Posterior vena cava (tissue), 2 donors: ENCODE data around the gene OSER1. TPM values are rescaled to one million over a fixed set of nuclear protein-coding genes. Genes with fewer than 3 reads are reported as not detected.
"Not testable (repeated sequence)": the region's sequence is repeated elsewhere in the genome, so short reads cannot be mapped to it uniquely, and the experiment has no call there.

Source experiments
- DNase-seq: peaks from one replicate; pipeline ENCODE4 v3.0.0-alpha.2; 2020; ENCODE audit warnings: low spot score
- intact Hi-C, 2 donors: fragments of 100-400 bp; cut with DNase I; formaldehyde crosslinking; loops; one replicate each; pipeline versions ENCODE4 v1.14.1 to v1.14.2; 2022 to 2023
- long read RNA-seq, 2 donors: library from polyadenylated mRNA; unstranded; transcript quantifications; one replicate each; pipeline ENCODE4 v2.0.0, GENCODE V29; 2020 to 2021
- total RNA-seq, 2 donors: library from RNA; stranded (reverse); fragmentation: NEBNext Ultra II Directional; extraction: Animal tissue kit (Norgen Biotek cat#: 25700); gene quantifications; one replicate each; pipeline ENCODE4 v1.2.1, GENCODE V29; 2021
- donor health status: DM: yes; HTN: yes; CAD: no.
- donor health status: DM: yes; HTN: yes; CAD: no.

OSER1 gene
- total RNA-seq, result 10 to 100 TPM; 24.3 to 27.3 TPM
- long read RNA-seq, donor 1, transcript OSER1-201 (4 exons, 1,572 nt), result major isoform, 12 of 14 reads
- long read RNA-seq, donor 1, partial matches to known transcripts, result 0 of 14 reads
- long read RNA-seq, donor 1, other reads (novel, unspliced or antisense), result 2 of 14 reads
- long read RNA-seq, donor 2, transcript OSER1-201 (4 exons, 1,572 nt), result major isoform, 68 of 79 reads
- long read RNA-seq, donor 2, partial matches to known transcripts, result 2 of 79 reads
- long read RNA-seq, donor 2, other reads (novel, unspliced or antisense), result 9 of 79 reads

DNA sequence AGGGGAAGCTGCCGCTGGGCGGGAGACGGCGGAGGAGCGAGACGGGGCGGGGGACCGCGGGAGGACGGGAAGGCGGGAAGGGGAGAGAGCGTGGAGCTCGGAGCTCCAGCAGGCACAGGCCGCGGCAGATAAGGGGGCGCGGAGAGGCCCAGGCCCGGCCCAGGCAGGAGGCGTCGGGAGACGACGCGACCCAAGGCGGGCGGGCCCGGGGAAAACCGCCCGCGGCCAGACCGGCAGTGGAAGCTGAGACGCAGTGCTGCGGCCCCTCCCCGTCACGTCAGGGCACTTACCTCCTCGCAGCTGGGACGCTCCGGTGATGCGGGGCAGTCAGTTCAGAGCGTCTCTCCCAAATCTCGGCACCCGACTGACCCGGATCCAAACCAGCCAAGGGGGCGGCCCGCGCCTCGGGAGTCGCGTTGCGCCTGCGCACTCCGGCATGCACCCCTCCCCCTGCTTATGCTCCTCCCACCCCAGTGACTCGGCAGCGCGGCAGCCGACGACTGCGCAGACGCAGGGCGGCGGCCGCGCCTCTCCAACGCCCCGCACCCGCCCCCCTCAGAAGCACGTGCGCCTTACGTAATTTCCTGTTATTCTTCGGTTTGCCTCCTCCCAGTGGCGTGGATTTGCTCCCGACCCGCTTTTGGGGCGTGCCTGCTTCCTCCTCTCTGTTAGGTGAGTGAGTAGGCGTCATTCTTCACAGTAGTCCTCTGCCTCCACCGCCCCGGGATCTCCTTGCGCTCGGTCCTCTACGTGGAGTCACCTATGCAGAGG is at the start of gene OSER1:
Gene OSER1 (minus strand): TSS at position 366 of the 771 bp plus-strand sequence. CDS start 3,814 bp downstream, outside the sequence.
- intact Hi-C loops, result loop anchor here in 1 of 2 donors (10.0 kb wide), 1 partner anchor 104 kb away; the partner anchor contains the start of gene FITM2

DNA sequence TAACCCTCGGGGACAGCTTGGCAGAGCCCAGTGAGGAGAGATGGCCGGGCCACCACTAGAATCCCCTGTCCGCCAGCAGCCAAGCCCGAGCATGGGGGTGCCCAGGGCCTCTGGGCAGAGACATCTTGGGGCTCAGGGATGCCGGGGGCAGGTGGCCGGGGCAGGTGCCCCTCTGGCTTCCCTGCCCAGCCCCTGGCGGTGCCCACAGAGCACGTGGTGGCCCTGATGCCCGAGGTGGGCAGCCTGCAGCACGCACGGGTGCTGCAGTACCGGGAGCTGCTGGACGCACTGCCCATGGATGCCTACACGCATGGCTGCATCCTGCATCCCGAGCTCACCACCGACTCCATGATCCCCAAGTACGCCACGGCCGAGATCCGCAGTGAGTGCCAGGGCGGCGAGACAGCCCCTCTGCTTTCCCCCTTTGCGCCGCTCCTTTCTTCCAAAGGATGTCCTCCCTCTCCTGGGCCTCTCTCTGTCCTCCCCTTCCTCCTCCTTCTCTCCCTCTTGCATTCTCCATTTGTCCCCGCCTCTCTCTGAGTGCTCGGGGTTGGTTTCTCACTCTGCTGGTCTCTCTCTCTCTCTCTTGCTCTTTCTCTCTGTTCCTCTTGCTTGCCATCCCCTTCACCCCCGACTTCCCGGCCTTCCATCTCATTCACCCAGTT is 47.8 kb upstream of the OSER1 start:
- intact Hi-C loops, result loop anchor here in 1 of 2 donors (10.0 kb wide), 1 partner anchor 916 kb away; the partner anchor contains the start of gene PI3
- no peak for DNase-seq

More for the DNA sequence above, at the start of gene OSER1:
- peak; percentile 99 for DNase-seq

DNA sequence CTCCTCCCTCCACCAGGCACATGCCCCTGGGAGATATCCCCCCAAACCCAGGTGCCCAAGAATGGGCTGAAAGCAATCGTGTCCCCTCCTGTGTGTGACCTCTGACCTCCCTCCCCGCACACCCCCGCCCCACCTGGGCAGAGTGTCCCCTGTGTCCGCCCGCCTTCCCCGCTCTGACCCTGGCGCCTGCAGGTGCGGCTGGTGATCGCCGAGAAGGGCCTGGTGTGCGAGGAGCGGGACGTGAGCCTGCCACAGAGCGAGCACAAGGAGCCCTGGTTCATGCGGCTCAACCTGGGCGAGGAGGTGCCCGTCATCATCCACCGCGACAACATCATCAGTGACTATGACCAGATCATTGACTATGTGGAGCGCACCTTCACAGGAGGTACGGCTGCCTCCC is 46.4 kb upstream of the OSER1 start:
- DNase-seq, result no peak
- intact Hi-C loops, result loop anchor here in 1 of 2 donors (10.0 kb wide), 1 partner anchor 918 kb away; the partner anchor contains the start of gene PI3

DNA sequence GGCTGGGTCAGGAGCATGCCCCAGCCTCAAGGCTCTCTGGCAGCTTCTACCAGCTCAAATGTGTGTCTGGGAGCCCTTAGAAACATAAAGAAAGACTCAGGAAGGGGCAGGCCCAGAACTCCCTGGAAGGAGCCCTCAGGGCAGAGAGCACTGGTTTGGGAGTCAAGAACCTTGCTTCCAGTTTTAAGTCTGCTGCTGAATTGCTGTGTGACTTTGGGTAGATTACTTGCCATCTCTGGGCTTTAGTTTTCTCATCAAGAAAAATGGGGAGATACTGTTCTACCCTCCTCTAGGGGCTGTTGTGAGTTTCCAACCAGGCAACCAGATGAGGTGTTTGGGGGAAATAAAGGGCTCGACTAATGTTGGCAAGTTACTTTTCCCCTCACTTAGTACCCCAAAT is 45.4 kb upstream of the OSER1 start:
- no peak for DNase-seq
- intact Hi-C loops, result loop anchor here in 1 of 2 donors (10.0 kb wide), 1 partner anchor 919 kb away; the partner anchor contains the start of gene PI3

DNA sequence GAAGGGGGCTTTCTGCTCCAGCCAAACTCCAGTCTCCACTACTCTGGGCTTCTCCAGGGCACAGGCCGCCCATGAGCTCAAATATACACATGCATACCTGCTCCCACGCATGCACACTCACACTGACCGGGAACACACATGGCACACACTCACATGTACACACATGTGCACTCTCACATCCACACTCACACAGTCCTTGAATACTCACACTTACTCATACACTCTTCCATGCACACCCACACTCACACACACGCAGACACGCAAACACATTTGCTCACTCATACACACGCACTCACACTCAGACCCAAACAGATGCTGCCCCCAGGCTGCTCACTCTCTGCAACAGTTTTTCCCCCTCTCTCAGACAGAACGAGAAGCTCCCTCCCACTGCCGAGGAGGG is 43.5 kb upstream of the OSER1 start:
- DNase-seq, result no peak
- intact Hi-C loops, result loop anchor here in 1 of 2 donors (10.0 kb wide), 1 partner anchor 921 kb away; the partner anchor contains the start of gene PI3

DNA sequence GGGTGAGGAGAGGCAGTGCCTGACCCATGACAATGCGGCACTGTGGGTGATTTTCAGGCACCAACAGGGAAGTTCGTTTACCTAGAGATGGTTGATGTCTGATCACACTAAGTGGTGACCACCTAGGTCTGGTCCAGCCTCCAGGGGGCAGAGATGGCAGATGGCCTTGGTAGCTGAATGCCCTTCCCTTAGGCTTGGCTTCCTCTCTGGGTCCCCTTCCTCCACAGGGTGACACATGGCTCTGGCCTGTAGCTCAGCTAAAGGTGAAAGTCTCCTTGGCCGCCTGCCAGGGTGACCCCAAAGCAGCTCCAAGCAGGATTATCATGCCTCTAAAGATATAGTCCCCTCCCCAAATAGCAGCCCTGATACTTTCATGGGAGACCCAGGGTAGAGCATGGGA is 43.0 kb upstream of the OSER1 start:
- no peak for DNase-seq
- intact Hi-C loops, result loop anchor here in 1 of 2 donors (10.0 kb wide), 1 partner anchor 921 kb away; the partner anchor contains the start of gene PI3

DNA sequence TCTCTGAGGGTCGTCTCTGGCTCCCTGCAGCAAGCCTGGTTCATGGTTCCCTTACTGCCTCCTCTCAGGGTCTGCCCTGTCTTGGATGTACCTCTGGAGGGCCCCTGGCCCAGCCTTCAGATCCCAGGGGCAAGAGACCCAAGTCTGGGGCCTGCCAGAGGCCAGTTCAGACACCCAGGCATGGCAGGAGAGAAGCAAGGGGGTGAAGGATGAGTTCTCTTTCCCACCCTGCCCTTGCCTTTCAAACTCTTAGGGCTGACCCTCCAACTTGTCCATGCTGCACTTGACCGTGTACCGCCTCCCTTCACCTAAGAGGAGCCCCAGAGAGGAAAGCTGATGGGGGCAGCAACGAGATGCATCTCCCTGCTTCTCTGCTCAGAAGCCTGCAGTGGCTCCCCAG is 40.7 kb upstream of the OSER1 start:
- intact Hi-C loops, result loop anchor here in 1 of 2 donors (10.0 kb wide), 1 partner anchor 924 kb away; the partner anchor contains the start of gene PI3
- DNase-seq, result no peak

DNA sequence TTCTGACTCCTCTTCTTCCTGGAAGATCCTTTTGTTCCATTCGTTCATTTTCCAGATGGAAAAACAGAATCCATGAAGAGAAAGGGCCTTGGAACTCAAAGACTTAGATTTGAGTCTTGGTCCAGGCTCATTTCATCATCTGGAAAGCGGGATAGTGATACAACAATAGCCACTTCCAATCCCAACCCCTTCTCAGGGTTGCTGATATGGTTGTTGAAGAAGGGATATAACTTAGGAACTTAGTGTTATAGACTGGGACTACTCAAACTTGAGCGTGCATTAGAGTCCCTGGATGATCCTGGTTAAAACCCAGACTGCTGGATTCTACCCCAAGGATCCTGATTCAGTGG is 37.8 kb upstream of the OSER1 start:
- no peak for DNase-seq
- intact Hi-C loops, result no loop called here

DNA sequence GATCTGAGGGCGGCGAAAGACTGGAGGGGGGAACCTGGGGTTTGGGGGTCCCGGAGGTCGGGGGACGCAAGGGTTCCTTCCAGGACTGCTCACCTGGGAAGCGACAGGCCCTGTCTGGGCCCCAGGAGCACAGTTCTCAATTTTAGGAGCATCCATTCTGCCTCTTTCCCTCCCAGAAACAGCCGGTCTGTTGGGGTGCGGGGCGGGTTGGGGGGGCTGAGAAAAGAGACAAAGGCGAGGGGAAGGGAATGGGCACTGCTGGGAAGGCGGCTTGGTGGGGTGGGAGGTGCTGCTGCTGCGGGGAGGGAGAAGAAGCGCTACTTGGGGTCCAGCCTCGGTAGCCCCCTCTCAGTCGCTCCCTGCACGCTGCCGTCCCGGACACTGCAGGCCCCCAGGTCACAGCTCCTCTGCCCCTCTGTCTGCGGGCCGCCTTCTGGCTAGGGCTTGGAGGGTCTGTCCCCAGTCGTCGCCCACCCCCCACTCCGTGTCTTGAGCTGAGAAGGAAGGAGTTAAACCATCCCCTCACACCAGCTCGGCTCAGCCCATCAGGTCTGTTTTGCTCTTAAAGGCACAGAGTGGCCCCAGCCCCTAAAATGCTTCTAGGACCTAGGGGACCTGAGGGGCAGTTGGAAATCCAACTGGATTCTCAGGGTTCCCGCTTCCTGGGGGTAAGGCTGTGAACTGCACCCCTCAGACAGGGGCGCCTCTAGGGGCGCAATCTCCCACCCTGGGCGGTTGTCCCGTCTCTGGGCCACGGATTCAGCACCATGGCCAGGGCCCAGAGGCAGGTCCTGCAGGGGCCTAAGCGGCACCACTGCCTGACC is 37.2 kb upstream of the OSER1 start:
- intact Hi-C loops, result no loop called here
- peak; percentile 80 for DNase-seq

DNA sequence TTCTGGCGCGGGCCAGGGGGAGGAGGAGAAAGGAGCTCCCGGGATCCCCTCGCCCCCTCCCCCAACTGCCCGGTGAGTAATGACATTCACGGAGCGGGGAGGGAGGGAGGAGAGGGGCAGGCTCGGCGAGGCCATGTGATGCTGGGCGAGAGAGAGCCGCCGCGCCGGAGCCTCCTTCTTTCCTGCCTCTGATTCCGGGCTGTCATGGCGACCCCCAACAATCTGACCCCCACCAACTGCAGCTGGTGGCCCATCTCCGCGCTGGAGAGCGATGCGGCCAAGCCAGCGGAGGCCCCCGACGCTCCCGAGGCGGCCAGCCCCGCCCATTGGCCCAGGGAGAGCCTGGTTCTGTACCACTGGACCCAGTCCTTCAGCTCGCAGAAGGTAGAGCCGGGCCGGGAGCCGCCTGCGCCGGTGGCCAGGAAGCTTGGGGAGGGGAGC is 36.6 kb upstream of the OSER1 start, which contains the start of gene GDAP1L1:
Gene GDAP1L1 (plus strand): TSS at position 178 of the 441 bp plus-strand sequence. CDS start 27 bp downstream, at position 205.
- intact Hi-C loops, result no loop called here
- no peak for DNase-seq

DNA sequence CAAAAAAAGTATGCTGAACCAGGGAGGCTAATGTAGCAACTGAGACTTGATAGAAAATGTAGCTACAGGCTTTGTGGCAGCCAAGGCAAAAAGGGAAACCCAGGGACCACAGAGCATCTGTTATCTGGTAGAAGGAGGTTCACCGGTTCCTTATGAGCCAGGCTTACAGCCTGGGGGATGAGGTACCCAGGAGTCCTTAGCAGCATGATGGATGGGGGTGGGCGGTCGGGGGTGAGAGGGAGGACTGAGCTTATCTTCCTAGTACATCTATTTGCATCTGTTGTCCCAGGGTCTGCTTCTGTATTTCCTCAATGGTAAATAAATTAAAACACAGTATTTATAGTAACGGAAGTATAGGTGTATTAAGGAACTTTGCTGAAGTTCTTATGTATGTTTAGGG is 35.4 kb upstream of the OSER1 start:
- DNase-seq, result no peak
- intact Hi-C loops, result no loop called here

DNA sequence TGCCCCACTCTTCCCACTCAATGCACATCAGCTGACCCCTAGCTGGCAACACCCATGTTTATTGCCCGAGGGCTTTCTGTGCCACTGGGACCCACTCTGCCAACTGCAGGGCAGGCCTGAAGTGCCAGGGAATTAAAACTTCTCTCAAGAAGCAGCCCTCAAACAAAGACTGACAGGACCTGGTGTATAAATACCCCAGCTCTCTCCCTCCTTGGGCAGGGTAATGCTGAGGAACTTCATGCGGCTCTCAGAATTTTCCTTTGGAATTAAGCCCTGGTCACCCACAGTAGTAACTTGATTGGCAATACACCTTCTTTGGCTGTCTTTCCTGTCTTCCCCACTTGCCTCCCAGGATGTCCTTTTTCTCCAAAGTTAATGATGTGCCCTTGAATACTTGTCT is 31.2 kb upstream of the OSER1 start:
- no peak for DNase-seq
- intact Hi-C loops, result no loop called here

DNA sequence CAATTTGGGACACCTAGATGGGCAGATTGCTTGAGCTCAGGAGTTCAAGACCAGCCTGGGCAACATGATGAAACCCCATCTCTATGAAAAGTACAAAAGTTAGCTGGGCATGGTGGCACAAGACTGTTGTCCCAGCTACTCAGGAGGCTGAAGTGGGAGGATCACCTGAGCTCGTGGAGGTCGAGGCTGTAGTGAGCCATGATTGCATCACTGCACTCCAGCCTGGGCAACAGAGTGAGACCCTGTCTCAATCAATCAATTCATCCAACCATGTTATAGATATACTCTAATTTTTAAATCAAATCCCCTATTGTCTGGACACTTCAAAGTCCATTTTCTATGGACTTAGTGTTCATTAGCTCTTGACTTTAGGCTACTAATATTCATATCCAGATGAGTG is 26.3 kb upstream of the OSER1 start:
- DNase-seq, intact Hi-C loops: not testable (repeated sequence)

DNA sequence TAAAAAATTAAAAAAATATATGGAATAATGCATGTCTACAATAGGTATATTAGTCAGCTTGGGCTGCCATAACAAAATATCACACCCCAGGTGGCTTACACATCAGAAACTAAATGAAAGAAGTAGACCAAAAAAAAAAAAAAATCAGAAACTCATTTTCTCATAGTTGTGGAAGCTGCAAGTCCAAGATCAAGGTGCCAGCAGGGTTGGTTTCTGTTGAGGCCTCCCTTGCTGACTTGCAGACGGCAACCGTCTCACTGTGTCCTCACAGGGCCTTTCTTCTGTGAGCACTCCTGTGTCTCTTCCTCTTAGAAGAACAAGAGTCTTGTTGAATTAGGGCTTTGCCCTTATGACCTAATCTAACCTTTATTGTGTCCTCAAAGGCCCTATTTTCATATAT is 25.1 kb upstream of the OSER1 start:
- no peak for DNase-seq
- intact Hi-C loops, result no loop called here

DNA sequence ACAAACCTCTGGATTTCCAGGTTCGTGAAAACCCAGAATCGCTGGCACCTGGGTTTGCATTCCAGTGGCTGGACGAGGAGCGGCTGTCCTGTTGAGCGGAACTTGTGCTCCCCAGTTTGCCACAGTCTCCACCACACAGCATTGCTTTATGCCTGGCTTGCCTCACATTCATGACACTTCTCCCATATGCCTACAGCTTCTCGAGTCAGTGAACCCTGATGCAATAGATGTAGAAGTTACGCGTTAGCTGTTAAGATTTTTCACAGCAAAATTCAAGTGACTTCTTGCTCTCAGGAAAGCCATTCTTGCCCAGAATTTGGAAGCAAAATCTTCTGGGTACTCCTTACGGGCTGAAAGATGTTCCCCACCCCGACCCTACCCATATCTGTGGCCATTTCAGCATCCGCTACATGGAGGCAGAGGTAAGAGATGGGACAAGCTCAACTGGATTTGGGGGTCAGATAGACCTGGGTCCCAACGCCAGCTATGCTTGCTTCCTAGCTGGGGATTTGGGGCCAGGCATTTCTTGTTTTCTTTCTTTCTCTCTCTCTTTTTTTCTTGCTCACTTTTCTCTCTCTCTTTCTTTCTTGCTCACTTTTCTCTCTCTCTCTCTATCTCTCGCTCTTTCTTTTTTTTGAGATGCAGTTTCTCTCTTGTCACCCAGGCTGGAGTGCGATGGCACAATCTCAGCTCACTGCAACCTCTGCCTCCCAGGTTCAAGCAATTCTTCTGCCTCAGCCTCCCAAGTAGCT is 24.2 kb upstream of the OSER1 start:
- intact Hi-C loops, result no loop called here
- DNase-seq, result no peak

DNA sequence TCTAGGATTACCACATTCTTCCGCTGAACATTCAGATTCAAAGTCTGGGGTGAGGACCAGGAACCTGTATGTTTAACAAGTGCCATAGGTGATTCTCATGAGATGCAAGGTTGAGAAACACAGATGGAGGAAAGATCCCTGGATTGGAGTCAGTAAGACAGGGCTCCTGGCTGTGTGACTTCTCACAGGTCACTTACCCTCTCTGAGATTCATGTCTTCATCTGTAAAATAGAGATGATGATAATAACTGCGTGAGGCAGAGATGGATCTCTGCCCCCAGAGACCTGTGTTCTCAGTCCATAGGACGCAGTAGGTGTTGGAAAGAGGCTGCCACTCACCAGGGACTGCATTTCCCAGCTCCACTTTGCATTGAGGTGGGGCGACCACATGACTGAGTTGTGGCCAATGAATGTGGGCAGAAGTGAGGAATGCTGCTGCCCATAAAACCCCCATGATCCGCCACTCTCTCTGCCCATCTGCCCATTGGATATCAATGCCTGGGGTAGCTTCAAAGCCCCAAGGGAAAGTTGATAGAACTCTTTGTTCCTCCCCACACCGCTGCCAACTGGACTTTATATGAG is 23.0 kb upstream of the OSER1 start:
- no peak for DNase-seq
- intact Hi-C loops, result no loop called here

DNA sequence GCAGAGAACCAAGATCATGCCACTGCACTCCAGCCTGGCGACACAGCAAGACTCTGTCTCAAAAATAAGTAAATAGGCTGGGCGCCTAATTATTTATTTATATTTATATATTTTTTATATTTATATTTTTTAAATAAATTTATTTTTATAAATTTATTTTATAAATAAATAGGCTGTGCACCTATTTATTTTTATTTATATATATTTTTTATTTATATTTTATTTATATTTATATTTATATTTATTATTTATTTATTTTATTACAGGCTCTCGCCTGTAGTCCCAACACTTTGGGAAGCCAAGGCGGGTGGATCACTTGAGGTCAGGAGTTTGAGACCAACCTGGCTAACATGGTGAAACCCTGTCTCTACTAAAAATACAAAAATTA is 21.9 kb upstream of the OSER1 start:
- DNase-seq, intact Hi-C loops: not testable (repeated sequence)
